ENCODE measurements around the gene DAB2IP.

GRCh38 chr9:121689461-121690157, 38.2 kb downstream of the DAB2IP start:
- no peak for TF ChIP-seq CTCF (IDR thresholded peaks at IDR 0.05; ENCODE audit: low read length)
- no peak for TF ChIP-seq EZH2 (IDR thresholded peaks at IDR 0.05; ENCODE audit: borderline replicate concordance, low read length)

All from OCI-LY1 (cell line).